Endothelial cell of hepatic sinusoid (primary cell): ENCODE results near the gene TEKT3.

Experiments
- in situ Hi-C: cut with HindIII; loops from 2 replicates; pipeline ENCODE4 v1.10.0; 2017; ENCODE audit warnings: low sequenced_read_pairs

The TEKT3 gene

GRCh38 chr17:15268461-15268860 lies 72.9 kb downstream of the TEKT3 start:
- in situ Hi-C loops, result no loop called here

- in situ Hi-C loops, result no loop called here
These were observed 73.4 kb downstream of the TEKT3 start for GRCh38 chr17:15267996-15268395.

GRCh38 chr17:15266325-15267125 lies 74.9 kb downstream of the TEKT3 start:
- in situ Hi-C loops, result no loop called here

- in situ Hi-C loops, result no loop called here
These were observed 76.3 kb downstream of the TEKT3 start, which contains the start of gene PMP22 for GRCh38 chr17:15265131-15265530. Gene PMP22 (minus strand): TSS chr17:15265326. CDS start chr17:15260727, 4,599 bp downstream.

GRCh38 chr17:15264542-15264941 lies 76.9 kb downstream of the TEKT3 start:
- in situ Hi-C loops, result no loop called here

- in situ Hi-C loops, result no loop called here
These were observed 77.7 kb downstream of the TEKT3 start for GRCh38 chr17:15263680-15264079.

GRCh38 chr17:15263206-15263579 lies 78.2 kb downstream of the TEKT3 start:
- in situ Hi-C loops, result no loop called here

- in situ Hi-C loops, result no loop called here
These were observed 78.8 kb downstream of the TEKT3 start for GRCh38 chr17:15262291-15263205.

GRCh38 chr17:15261802-15262290 lies 79.6 kb downstream of the TEKT3 start:
- in situ Hi-C loops, result no loop called here

GRCh38 chr17:15261258-15261801 lies 80.1 kb downstream of the TEKT3 start:
- in situ Hi-C loops, result no loop called here

GRCh38 chr17:15260376-15261257 lies 80.8 kb downstream of the TEKT3 start:
- in situ Hi-C loops, result no loop called here

- in situ Hi-C loops, result no loop called here
These were observed 83.4 kb downstream of the TEKT3 start for GRCh38 chr17:15257796-15258512.

- in situ Hi-C loops, result no loop called here
These were observed 84.1 kb downstream of the TEKT3 start for GRCh38 chr17:15257258-15257788.

- in situ Hi-C loops, result no loop called here
These were observed 84.7 kb downstream of the TEKT3 start for GRCh38 chr17:15256689-15257088.

- in situ Hi-C loops, result no loop called here
These were observed 85.5 kb downstream of the TEKT3 start for GRCh38 chr17:15255713-15256454.
